ENCODE data around the gene SPAG8. TPM values are rescaled to one million over a fixed set of nuclear protein-coding genes. Genes with fewer than 3 reads are reported as not detected.

SPAG8 gene
- total and polyA plus RNA-seq, 10 of the 15 experiments (the other 5 are each of a cell fraction or from before 2014, with no cell fraction given), result 0.40 to 1.1 (median 0.72) TPM

DNA sequence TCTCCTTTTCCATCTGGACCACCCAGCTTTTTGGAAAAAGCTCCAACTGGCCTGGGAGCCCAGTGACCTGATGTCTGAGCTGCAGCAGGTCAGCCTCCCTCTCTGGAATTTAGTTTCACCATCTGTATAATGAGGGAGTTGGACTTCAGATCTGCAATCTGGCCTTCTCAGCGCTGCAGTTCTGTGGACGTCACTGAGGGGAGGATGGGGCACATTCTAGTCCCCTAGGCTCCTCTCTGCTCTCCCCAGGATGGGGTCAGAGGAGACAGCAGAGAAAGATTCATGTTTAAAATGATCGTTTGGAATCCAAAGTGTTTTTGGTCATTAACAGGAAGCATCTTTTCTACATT, 47.9 kb upstream of the SPAG8 start:
- ATAC-seq (no peak), DNase-seq (ENCODE audit: low read depth, low spot score) (no peak), FAIRE-seq (no peak)
- no peaks in the 10 kb centered on the region for H4K20me1 ChIP-seq (ENCODE audit: control insufficient read depth, insufficient read depth)
- 36% methylated on average over 3 of the region's 3 CpGs for WGBS (ENCODE audit: insufficient coverage, insufficient replicate concordance, low lambda C conversion rate, missing lambda C conversion rate)
- H3K27me3 ChIP-seq (replicated peaks in 1 of 2; ENCODE audit: control insufficient read depth in 2 of 2, insufficient read depth in 2 of 2, low read length in 1 of 2), result no peaks in the 10 kb centered on the region
- POLR2A ChIA-PET, result no interaction called here
- H3K4me3 ChIP-seq, result no peak overlapping the region
- intact Hi-C loops (cut with micrococcal nuclease; ENCODE audit: unreplicated experiment), result no loop called here
- BruUV-seq (replicated peaks), result no TSS peak
- H3K36me3 ChIP-seq (ENCODE audit: control insufficient read depth in 2 of 2, insufficient read depth in 2 of 2, low read length in 1 of 2), result no peaks in the 10 kb centered on the region
- H3K79me2 ChIP-seq (ENCODE audit: control insufficient read depth, insufficient read depth, low read length), result no peaks in the 10 kb centered on the region
- H3K9ac ChIP-seq (ENCODE audit: control insufficient read depth, insufficient read depth, low read length), result no peak overlapping the region
- H3K4me1 ChIP-seq (ENCODE audit: control insufficient read depth, insufficient read depth, low read length), result no peaks in the 10 kb centered on the region
- CTCF ChIA-PET, result interaction anchor here (1.1 to 12.7 kb wide), 3 partner anchors 33 to 112 kb away, joined by 3 to 92 read pairs (median 5); partner anchors contain the start of genes FAM221B and TMEM8B
- H3K9me3 ChIP-seq (replicated peaks; ENCODE audit: control insufficient read depth, insufficient read depth, low read length), result no peaks in the 10 kb centered on the region
- RAD21 ChIA-PET (ENCODE audit: unreplicated experiment), result interaction anchor here (1.3 to 4.7 kb wide), 2 partner anchors 33 to 61 kb away, joined by 3 to 18 read pairs; no protein-coding TSS in a partner anchor
- H2AFZ ChIP-seq (ENCODE audit: control insufficient read depth, low read depth, low read length), result no peak overlapping the region
- TF ChIP-seq BHLHE40 (IDR thresholded peaks at IDR 0.05; ENCODE audit: borderline replicate concordance in 1 of 2, low read depth in 2 of 2, low read length in 1 of 2), result no peak
- TF ChIP-seq FOXK2 (IDR thresholded peaks at IDR 0.05), result no peak
- TF ChIP-seq CHD1 (IDR thresholded peaks at IDR 0.05; ENCODE audit: low read depth, low read length), result no peak
- no peak for TF ChIP-seq STAT1 (conservative IDR thresholded peaks at IDR 0.05)
- no peak for TF ChIP-seq NBN (IDR thresholded peaks at IDR 0.05)
- TF ChIP-seq, protein P1, sequence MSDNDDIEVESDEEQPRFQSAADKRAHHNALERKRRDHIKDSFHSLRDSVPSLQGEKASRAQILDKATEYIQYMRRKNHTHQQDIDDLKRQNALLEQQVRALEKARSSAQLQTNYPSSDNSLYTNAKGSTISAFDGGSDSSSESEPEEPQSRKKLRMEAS (IDR thresholded peaks at IDR 0.05; ENCODE audit: low read depth, low read length), result no peak
- TF ChIP-seq RCOR1 (conservative IDR thresholded peaks at IDR 0.05; ENCODE audit: low read depth, low read length), result no peak
- no peak for TF ChIP-seq RELB (IDR thresholded peaks at IDR 0.05; ENCODE audit: low read depth)
- TF ChIP-seq, protein P2, sequence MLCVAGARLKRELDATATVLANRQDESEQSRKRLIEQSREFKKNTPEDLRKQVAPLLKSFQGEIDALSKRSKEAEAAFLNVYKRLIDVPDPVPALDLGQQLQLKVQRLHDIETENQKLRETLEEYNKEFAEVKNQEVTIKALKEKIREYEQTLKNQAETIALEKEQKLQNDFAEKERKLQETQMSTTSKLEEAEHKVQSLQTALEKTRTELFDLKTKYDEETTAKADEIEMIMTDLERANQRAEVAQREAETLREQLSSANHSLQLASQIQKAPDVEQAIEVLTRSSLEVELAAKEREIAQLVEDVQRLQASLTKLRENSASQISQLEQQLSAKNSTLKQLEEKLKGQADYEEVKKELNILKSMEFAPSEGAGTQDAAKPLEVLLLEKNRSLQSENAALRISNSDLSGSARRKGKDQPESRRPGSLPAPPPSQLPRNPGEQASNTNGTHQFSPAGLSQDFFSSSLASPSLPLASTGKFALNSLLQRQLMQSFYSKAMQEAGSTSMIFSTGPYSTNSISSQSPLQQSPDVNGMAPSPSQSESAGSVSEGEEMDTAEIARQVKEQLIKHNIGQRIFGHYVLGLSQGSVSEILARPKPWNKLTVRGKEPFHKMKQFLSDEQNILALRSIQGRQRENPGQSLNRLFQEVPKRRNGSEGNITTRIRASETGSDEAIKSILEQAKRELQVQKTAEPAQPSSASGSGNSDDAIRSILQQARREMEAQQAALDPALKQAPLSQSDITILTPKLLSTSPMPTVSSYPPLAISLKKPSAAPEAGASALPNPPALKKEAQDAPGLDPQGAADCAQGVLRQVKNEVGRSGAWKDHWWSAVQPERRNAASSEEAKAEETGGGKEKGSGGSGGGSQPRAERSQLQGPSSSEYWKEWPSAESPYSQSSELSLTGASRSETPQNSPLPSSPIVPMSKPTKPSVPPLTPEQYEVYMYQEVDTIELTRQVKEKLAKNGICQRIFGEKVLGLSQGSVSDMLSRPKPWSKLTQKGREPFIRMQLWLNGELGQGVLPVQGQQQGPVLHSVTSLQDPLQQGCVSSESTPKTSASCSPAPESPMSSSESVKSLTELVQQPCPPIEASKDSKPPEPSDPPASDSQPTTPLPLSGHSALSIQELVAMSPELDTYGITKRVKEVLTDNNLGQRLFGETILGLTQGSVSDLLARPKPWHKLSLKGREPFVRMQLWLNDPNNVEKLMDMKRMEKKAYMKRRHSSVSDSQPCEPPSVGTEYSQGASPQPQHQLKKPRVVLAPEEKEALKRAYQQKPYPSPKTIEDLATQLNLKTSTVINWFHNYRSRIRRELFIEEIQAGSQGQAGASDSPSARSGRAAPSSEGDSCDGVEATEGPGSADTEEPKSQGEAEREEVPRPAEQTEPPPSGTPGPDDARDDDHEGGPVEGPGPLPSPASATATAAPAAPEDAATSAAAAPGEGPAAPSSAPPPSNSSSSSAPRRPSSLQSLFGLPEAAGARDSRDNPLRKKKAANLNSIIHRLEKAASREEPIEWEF (IDR thresholded peaks at IDR 0.05; ENCODE audit: insufficient replicate concordance, low read depth, low read length), result no peak
- TF ChIP-seq MLLT1 (IDR thresholded peaks at IDR 0.05), result no peak
- TF ChIP-seq IKZF1 (conservative IDR thresholded peaks at IDR 0.05), result no peak
- TF ChIP-seq SMAD1 (IDR thresholded peaks at IDR 0.05; ENCODE audit: low read depth, partially characterized antibody), result no peak
- TF ChIP-seq CBFB (IDR thresholded peaks at IDR 0.05; ENCODE audit: low read depth), result no peak
- no peak for TF ChIP-seq SMC3 (IDR thresholded peaks at IDR 0.05; ENCODE audit: borderline replicate concordance, low read length)
- TF ChIP-seq RBBP5 (conservative IDR thresholded peaks at IDR 0.05), result no peak
- no peak overlapping the region for H3K4me2 ChIP-seq (ENCODE audit: control insufficient read depth, insufficient read depth)
- in situ Hi-C loops (cut with MboI), result no loop called here
- H3K27ac ChIP-seq (ENCODE audit: control insufficient read depth, insufficient read depth), result no peak overlapping the region
- SMC1A ChIA-PET (ENCODE audit: uncharacterized antibody, unreplicated experiment), result interaction anchor here (1.5 to 1.6 kb wide), 2 partner anchors 28 to 33 kb away, joined by 5 read pairs; no protein-coding TSS in a partner anchor

Data from GM12878 (cell line).